BLaER1 treated with 17β-estradiol and CSF1 and Interleukin-3, amounts not matched to agents 10 nM and 100 nM (cell line): ENCODE measurements around the gene DDAH2.

Experiments used
- H3K27ac ChIP-seq, 11 experiments: shearing (Covaris generic); formaldehyde crosslinking; 2 replicates each; pipeline ENCODE4 v1.8.1; 2022
- H3K27me3 ChIP-seq, 11 experiments: shearing (Covaris generic); formaldehyde crosslinking; 2 replicates each; pipeline ENCODE4 v1.8.1; 2022
- H3K36me3 ChIP-seq, 11 experiments: shearing (Covaris generic); formaldehyde crosslinking; 2 replicates each; pipeline ENCODE4 v1.8.1; 2022
- H3K4me1 ChIP-seq, 10 experiments: shearing (Covaris generic); formaldehyde crosslinking; 2 replicates each; pipeline ENCODE4 v1.8.1; 2022
- H3K4me2 ChIP-seq, 11 experiments: shearing (Covaris generic); formaldehyde crosslinking; 2 replicates each; pipeline ENCODE4 v1.8.1; 2022
- H3K4me3 ChIP-seq, 10 experiments: shearing (Covaris generic); formaldehyde crosslinking; 2 replicates each; pipeline ENCODE4 v1.8.1; 2022
- H3K9ac ChIP-seq, 11 experiments: shearing (Covaris generic); formaldehyde crosslinking; 2 replicates each; pipeline ENCODE4 v1.8.1; 2022
- H3K9me3 ChIP-seq, 11 experiments: shearing (Covaris generic); formaldehyde crosslinking; replicated peaks in 1 of 11; 2 replicates each; pipeline ENCODE4 v1.8.1; 2022
- H4K20me1 ChIP-seq, 11 experiments: shearing (Covaris generic); formaldehyde crosslinking; 2 replicates each; pipeline ENCODE4 v1.8.1; 2022
- Cebpa-rat ChIP-seq, 11 experiments: shearing (Covaris generic); IDR thresholded peaks; 2 replicates each; pipeline ENCODE4 v1.8.1; 2022

The DDAH2 gene, protein sequence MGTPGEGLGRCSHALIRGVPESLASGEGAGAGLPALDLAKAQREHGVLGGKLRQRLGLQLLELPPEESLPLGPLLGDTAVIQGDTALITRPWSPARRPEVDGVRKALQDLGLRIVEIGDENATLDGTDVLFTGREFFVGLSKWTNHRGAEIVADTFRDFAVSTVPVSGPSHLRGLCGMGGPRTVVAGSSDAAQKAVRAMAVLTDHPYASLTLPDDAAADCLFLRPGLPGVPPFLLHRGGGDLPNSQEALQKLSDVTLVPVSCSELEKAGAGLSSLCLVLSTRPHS

DNA sequence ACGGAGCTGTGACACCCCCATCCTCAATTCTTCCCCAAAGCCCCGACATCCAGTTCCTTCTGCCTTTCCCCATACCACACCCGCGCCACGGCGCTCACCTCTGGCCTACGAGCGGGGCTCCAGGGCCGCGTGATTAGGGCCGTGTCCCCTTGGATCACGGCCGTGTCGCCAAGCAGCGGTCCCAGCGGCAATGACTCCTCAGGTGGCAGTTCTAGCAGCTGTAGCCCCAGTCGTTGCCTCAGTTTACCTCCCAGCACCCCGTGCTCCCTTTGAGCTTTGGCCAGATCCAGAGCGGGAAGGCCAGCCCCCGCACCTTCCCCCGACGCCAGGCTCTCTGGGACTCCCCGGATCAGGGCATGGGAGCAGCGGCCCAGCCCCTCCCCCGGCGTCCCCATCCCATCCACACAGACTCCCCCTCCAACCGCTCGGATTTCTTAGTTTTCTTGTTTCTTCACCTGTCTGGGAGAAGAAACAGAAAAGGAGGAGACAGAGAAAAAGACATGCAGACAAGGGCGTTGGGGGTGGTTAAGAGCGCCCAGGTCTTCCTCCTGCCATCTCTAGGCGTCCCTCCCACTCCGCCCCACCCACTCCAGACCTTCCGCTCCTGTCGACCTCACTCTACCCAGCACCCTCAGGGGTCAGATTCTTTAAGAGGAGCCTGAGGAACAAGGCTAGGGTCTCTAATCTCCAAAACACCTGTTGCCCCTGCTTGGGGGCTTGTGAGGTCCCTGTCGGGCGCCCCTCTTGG is at the start of gene DDAH2:
Gene DDAH2, minus strand, starts transcription at position 533 of the 748 bp plus-strand sequence. Its CDS starts 138 bp downstream, at position 395.
- H3K4me1 ChIP-seq: peaks cover 86 to 94% (median 91%) of the 10 kb centered on the region in 10 experiments
- peak within 1 kb of the TSS; percentile 92 to 100 (median 98) for H3K4me2 ChIP-seq
- H3K9me3 ChIP-seq: 0 out of 22 replicates have a peak, but pooled peaks cover 0 to 3% (median 0%) of the 10 kb centered on the region in 11 experiments
- H3K27me3 ChIP-seq: no peaks in the 10 kb centered on the region
- peaks cover 20 to 46% (median 36%) of the 10 kb centered on the region in 11 experiments for H4K20me1 ChIP-seq
- H3K4me3 ChIP-seq: peak within 1 kb of the TSS; percentile 66 to 92 (median 86)
- no peak for TF ChIP-seq Cebpa-rat (IDR thresholded peaks at IDR 0.05)
- H3K27ac ChIP-seq: peak within 1 kb of the TSS; percentile 79 to 88 (median 84)
- H3K36me3 ChIP-seq: peaks cover 37 to 67% (median 58%) of the 10 kb centered on the region in 11 experiments
- H3K9ac ChIP-seq: peak within 1 kb of the TSS; percentile 76 to 91 (median 84)

- H3K9ac ChIP-seq: peak overlapping the region in 1 of 11 experiments; percentile 2; a peak in 1 of 22 replicates
- peaks cover 53 to 59% (median 57%) of the 10 kb centered on the region in 11 experiments for H3K36me3 ChIP-seq
- H4K20me1 ChIP-seq: peaks cover 0 to 59% (median 15%) of the 10 kb centered on the region in 11 experiments; a peak in 10 of 22 replicates
- no peaks in the 10 kb centered on the region for H3K9me3 ChIP-seq
- peak overlapping the region in 6 of 11 experiments; percentile 30 to 66 (median 56); a peak in 9 of 22 replicates for H3K27ac ChIP-seq
- no peak overlapping the region for H3K4me3 ChIP-seq
- no peaks in the 10 kb centered on the region for H3K27me3 ChIP-seq
- TF ChIP-seq Cebpa-rat (IDR thresholded peaks at IDR 0.05): no peak
- peak overlapping the region in 9 of 11 experiments; percentile 57 to 90 (median 66); a peak in 13 of 22 replicates for H3K4me2 ChIP-seq
- H3K4me1 ChIP-seq: peaks cover 34 to 52% (median 46%) of the 10 kb centered on the region in 10 experiments
Measured at GRCh38 chr6:31778193-31778592, 49.1 kb upstream of the DDAH2 start.

DNA sequence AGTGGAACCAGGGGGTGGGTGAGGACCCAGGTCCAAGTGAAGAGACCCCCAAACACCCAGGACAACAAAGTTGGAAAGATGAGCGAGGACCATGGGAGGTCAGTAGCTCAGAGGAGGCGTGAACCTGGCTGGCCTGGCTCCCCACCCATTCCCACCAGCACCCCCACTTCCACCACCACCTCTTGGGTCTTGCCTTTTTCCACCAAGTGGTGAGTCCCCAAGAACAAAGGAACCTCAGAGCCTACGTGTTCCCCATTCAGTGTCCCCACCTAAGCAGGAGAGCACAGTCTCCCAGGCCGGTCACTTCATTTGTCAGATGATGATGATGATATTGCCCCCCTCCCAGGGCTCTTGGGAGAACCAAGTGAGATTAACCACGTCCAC is 48.6 kb upstream of the DDAH2 start:
- Histone ChIP-seq H3K9me3 (no peaks in the 10 kb centered on the region), H3K9ac (peak overlapping the region in 7 of 11 experiments; percentile 2 to 53 (median 38); a peak in 8 of 22 replicates), H3K4me2 (peak overlapping the region; percentile 51 to 90 (median 66)), H3K27me3 (no peaks in the 10 kb centered on the region), H3K36me3 (peaks cover 48 to 53% (median 51%) of the 10 kb centered on the region in 11 experiments), H3K4me1 (peaks cover 37 to 57% (median 51%) of the 10 kb centered on the region in 10 experiments), H3K4me3 (no peak overlapping the region), H3K27ac (peak overlapping the region in 9 of 11 experiments; percentile 24 to 66 (median 53); a peak in 17 of 22 replicates), H4K20me1 (peaks cover 0 to 54% (median 15%) of the 10 kb centered on the region in 11 experiments; a peak in 10 of 22 replicates)
- TF ChIP-seq Cebpa-rat (IDR thresholded peaks at IDR 0.05): no peak

DNA sequence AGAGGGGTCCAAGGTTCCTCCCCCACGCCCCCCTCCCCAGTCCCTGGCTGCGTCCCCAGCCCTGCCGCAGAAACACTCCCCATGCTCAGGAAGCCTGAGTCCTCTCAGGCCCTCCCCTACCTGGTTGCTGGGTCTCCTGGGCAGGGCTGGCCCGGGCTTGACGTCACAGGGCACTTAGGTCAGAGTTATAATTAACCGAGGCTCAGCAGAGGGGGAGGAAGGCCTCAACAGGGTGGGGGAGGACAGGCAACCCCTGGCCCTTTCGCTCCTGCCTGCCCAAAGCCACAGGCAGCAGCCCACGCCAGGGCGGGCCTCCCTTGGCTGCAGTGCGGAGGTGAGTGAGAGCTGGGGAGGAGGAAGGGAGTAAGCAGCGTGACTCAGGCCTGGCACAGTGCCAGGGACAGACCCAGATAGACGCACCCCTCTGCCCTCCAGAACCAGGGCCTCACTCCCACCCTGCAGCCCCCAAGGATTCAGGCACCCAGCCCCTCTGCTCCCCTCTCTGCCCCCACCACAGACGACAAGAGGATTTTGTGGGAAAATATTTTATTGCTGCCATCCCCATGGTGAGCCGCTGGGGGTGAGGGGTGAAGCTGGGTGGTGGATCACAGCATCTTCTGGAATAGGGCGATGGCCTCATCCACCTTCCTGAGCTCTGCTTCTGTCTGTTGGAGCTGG is 48.0 kb upstream of the DDAH2 start, which contains the start of gene VWA7:
Gene VWA7, minus strand, starts transcription at position 340 of the 678 bp plus-strand sequence. CDS start 549 bp downstream, outside the sequence.
- Histone ChIP-seq H3K27me3 (no peaks in the 10 kb centered on the region), H3K4me2 (peak within 1 kb of the TSS; percentile 51 to 90 (median 66)), H4K20me1 (peaks cover 0 to 48% (median 12%) of the 10 kb centered on the region in 11 experiments; a peak in 10 of 22 replicates), H3K9me3 (no peaks in the 10 kb centered on the region), H3K4me1 (peaks cover 42 to 63% (median 57%) of the 10 kb centered on the region in 10 experiments), H3K4me3 (peak within 1 kb of the TSS in 2 of 10 experiments; percentile 16 to 36; a peak in 1 of 20 replicates), H3K9ac (peak within 1 kb of the TSS in 10 of 11 experiments; percentile 2 to 55 (median 38); a peak in 17 of 22 replicates), H3K27ac (peak within 1 kb of the TSS in 10 of 11 experiments; percentile 18 to 66 (median 49); a peak in 20 of 22 replicates), H3K36me3 (peaks cover 42 to 48% (median 46%) of the 10 kb centered on the region in 11 experiments)
- TF ChIP-seq Cebpa-rat (IDR thresholded peaks at IDR 0.05): no peak

GRCh38 chr6:31776485-31776988 is 47.4 kb upstream of the DDAH2 start:
- H3K36me3 ChIP-seq: peaks cover 36 to 42% (median 40%) of the 10 kb centered on the region in 11 experiments
- peak overlapping the region in 8 of 11 experiments; percentile 2 to 55 (median 42); a peak in 11 of 22 replicates for H3K9ac ChIP-seq
- peaks cover 45 to 65% (median 60%) of the 10 kb centered on the region in 10 experiments for H3K4me1 ChIP-seq
- peak overlapping the region; percentile 51 to 90 (median 66) for H3K4me2 ChIP-seq
- H4K20me1 ChIP-seq: peaks cover 0 to 42% (median 12%) of the 10 kb centered on the region in 11 experiments; a peak in 10 of 22 replicates
- H3K4me3 ChIP-seq: peak overlapping the region in 2 of 10 experiments; percentile 16 to 36; a peak in 1 of 20 replicates
- H3K9me3 ChIP-seq: no peaks in the 10 kb centered on the region
- TF ChIP-seq Cebpa-rat (IDR thresholded peaks at IDR 0.05): no peak
- H3K27me3 ChIP-seq: no peaks in the 10 kb centered on the region
- peak overlapping the region in 10 of 11 experiments; percentile 11 to 66 (median 38); a peak in 17 of 22 replicates for H3K27ac ChIP-seq

DNA sequence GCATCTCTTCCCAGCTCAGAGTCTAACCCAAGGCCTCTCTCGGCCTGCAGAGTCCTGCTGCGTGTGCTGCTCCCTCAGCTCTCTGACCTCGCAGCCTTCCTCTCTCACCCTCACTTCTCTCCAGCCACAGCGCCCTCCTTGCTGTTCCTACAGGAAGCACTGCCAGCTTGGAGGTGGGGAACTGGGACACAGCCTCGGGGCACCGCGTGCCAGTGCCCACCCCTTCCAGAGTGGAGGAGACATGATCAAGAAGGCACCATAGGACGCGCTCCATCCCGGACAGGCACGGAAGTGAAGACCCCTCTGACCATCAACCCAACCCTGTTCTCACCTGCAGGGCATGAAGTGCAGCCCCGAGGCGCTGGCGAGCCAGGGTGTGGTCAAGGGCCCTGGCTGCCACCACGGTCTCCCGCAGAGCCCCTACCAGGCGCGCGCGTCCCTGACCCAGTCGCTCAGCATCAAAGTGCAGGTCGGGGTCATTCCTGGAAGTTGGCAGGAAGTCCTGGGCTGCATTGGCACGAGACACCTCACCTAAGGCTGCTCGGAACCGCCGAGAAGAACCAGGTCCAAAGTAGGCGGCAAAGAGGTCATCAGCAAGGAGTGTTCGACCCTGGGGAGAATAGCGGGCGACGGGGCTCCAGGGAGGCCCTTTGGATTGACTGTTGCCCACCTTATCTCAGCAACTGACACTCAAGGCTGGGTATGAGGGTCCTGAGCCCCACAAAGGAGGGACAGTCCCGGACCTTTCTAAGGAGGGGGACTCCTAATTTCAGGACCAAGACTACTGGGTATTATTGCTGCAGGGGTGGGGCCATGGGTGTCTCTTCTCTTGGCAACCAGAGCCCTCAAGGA is 46.8 kb upstream of the DDAH2 start:
- H3K36me3 ChIP-seq: peaks cover 30 to 35% (median 33%) of the 10 kb centered on the region in 11 experiments
- peak overlapping the region in 5 of 11 experiments; percentile 30 to 66 (median 54); a peak in 4 of 22 replicates for H3K27ac ChIP-seq
- no peak overlapping the region for H3K4me3 ChIP-seq
- no peak for TF ChIP-seq Cebpa-rat (IDR thresholded peaks at IDR 0.05)
- H3K9ac ChIP-seq: peak overlapping the region in 2 of 11 experiments; percentile 35 to 50; a peak in 2 of 22 replicates
- H3K27me3 ChIP-seq: no peaks in the 10 kb centered on the region
- H3K4me2 ChIP-seq: peak overlapping the region in 10 of 11 experiments; percentile 51 to 90 (median 70); a peak in 16 of 22 replicates
- peaks cover 45 to 67% (median 60%) of the 10 kb centered on the region in 10 experiments for H3K4me1 ChIP-seq
- peaks cover 0 to 36% (median 6%) of the 10 kb centered on the region in 11 experiments; a peak in 10 of 22 replicates for H4K20me1 ChIP-seq
- H3K9me3 ChIP-seq: no peaks in the 10 kb centered on the region

DNA sequence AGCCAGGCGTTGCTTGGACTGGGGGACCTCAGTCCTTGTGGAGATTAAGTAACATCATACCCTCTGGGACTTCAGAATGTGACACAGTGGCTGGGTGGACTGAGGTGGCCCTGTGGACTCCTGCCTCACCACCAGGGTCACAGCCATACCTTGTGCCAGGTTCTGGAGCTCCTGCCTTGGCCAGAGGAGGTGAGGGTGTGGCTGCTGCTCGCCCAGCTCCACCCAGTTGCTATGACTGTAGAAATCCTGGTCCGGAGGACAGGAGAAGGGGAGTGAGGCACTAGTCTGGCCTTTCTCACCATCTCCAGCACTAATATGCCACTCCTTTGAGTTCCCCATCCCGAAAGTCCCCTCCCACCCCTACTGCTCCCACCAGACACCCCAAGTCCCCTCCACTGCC is 46.1 kb upstream of the DDAH2 start:
- Histone ChIP-seq H3K27me3 (no peaks in the 10 kb centered on the region), H3K4me3 (no peak overlapping the region), H3K27ac (peak overlapping the region in 3 of 11 experiments; percentile 14 to 40 (median 35); a peak in 3 of 22 replicates), H3K9me3 (no peaks in the 10 kb centered on the region), H3K4me2 (peak overlapping the region; percentile 41 to 87 (median 64); a peak in 19 of 22 replicates), H3K36me3 (peaks cover 23 to 29% (median 26%) of the 10 kb centered on the region in 11 experiments), H3K9ac (peak overlapping the region in 8 of 11 experiments; percentile 1 to 61 (median 26); a peak in 7 of 22 replicates), H3K4me1 (peaks cover 45 to 68% (median 60%) of the 10 kb centered on the region in 10 experiments), H4K20me1 (peaks cover 0 to 29% (median 4%) of the 10 kb centered on the region in 11 experiments; a peak in 10 of 22 replicates)
- TF ChIP-seq Cebpa-rat (IDR thresholded peaks at IDR 0.05): no peak
